ENCODE measurements around the gene PLLP.

PLLP gene

GRCh38 chr16:57238682-57239081, 45.8 kb downstream of the PLLP start:
- TF ChIP-seq EZH2 (IDR thresholded peaks at IDR 0.05; ENCODE audit: borderline replicate concordance, low read depth, low read length, severe bottlenecking) (no peak), CTCF (IDR thresholded peaks at IDR 0.05; ENCODE audit: borderline replicate concordance, extremely low read depth, low read length, poor library complexity, severe bottlenecking) (no peak)
- Histone ChIP-seq H4K20me1 (ENCODE audit: insufficient read depth, low read length) (no peaks in the 10 kb centered on the region), H2AFZ (ENCODE audit: low read depth, low read length) (no peak overlapping the region), H3K4me1 (ENCODE audit: insufficient read depth, low read length) (no peaks in the 10 kb centered on the region), H3K27ac (ENCODE audit: low read length) (no peak overlapping the region), H3K4me3 (ENCODE audit: low read depth in 1 of 2, low read length in 2 of 2) (no peak overlapping the region), H3K36me3 (ENCODE audit: insufficient read depth, low read length) (peaks cover 40% of the 10 kb centered on the region), H3K79me2 (ENCODE audit: insufficient read depth, low read length) (no peaks in the 10 kb centered on the region), H3K9me3 (ENCODE audit: insufficient read depth, low read length, severe bottlenecking) (no peaks in the 10 kb centered on the region), H3K27me3 (ENCODE audit: insufficient read depth, low read length, poor library complexity) (no peaks in the 10 kb centered on the region), H3K9ac (ENCODE audit: low read depth, low read length) (no peak overlapping the region), H3K4me2 (ENCODE audit: insufficient read depth, low read length) (no peak overlapping the region)
- DNase-seq: no peak
- no peak for ATAC-seq (ENCODE audit: insufficient read depth, low read depth)

DNA sequence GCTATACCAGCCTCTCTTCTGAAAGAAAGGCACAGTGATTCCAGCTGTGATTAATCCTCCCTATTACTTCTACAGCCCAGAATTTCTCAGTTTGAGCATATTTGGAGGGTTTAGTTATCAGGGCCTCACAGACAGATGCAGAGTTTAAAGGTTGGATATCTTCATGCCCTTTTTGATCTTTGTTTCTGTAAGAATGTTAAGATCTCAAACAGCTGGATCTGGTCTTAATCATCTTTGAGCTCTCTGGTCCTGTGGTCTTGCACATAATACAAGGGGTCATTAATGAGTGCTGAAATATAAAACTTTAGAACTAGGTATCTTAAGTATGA, 48.5 kb downstream of the PLLP start:
- no peak overlapping the region for H3K4me2 ChIP-seq (ENCODE audit: insufficient read depth, low read length)

GRCh38 chr16:57235128-57236021, 49.1 kb downstream of the PLLP start:
- no peak overlapping the region for H3K9ac ChIP-seq (ENCODE audit: low read depth, low read length)
- no peak overlapping the region for H3K4me3 ChIP-seq (ENCODE audit: low read depth in 1 of 2, low read length in 2 of 2)
- H3K27me3 ChIP-seq (ENCODE audit: insufficient read depth, low read length, poor library complexity): no peaks in the 10 kb centered on the region
- H3K4me1 ChIP-seq (ENCODE audit: insufficient read depth, low read length): no peaks in the 10 kb centered on the region
- no peaks in the 10 kb centered on the region for H3K9me3 ChIP-seq (ENCODE audit: insufficient read depth, low read length, severe bottlenecking)
- H4K20me1 ChIP-seq (ENCODE audit: insufficient read depth, low read length): no peaks in the 10 kb centered on the region
- ATAC-seq (ENCODE audit: insufficient read depth, low read depth) (no peak), DNase-seq (no peak)
- H3K27ac ChIP-seq (ENCODE audit: low read length): no peak overlapping the region
- no peak overlapping the region for H3K4me2 ChIP-seq (ENCODE audit: insufficient read depth, low read length)
- no peaks in the 10 kb centered on the region for H3K79me2 ChIP-seq (ENCODE audit: insufficient read depth, low read length)
- H2AFZ ChIP-seq (ENCODE audit: low read depth, low read length): no peak overlapping the region
- H3K36me3 ChIP-seq (ENCODE audit: insufficient read depth, low read length): peaks cover 72% of the 10 kb centered on the region
- TF ChIP-seq CTCF (IDR thresholded peaks at IDR 0.05; ENCODE audit: borderline replicate concordance, extremely low read depth, low read length, poor library complexity, severe bottlenecking) (no peak), EZH2 (IDR thresholded peaks at IDR 0.05; ENCODE audit: borderline replicate concordance, low read depth, low read length, severe bottlenecking) (no peak)

More for the DNA sequence above, 48.5 kb downstream of the PLLP start:
- Histone ChIP-seq H4K20me1 (ENCODE audit: insufficient read depth, low read length) (no peaks in the 10 kb centered on the region), H3K79me2 (ENCODE audit: insufficient read depth, low read length) (no peaks in the 10 kb centered on the region), H3K9me3 (ENCODE audit: insufficient read depth, low read length, severe bottlenecking) (no peaks in the 10 kb centered on the region), H3K4me3 (ENCODE audit: low read depth in 1 of 2, low read length in 2 of 2) (no peak overlapping the region), H2AFZ (ENCODE audit: low read depth, low read length) (no peak overlapping the region), H3K9ac (ENCODE audit: low read depth, low read length) (no peak overlapping the region), H3K4me1 (ENCODE audit: insufficient read depth, low read length) (no peaks in the 10 kb centered on the region), H3K36me3 (ENCODE audit: insufficient read depth, low read length) (peaks cover 66% of the 10 kb centered on the region), H3K27me3 (ENCODE audit: insufficient read depth, low read length, poor library complexity) (no peaks in the 10 kb centered on the region), H3K27ac (ENCODE audit: low read length) (no peak overlapping the region)
- no peak for TF ChIP-seq EZH2 (IDR thresholded peaks at IDR 0.05; ENCODE audit: borderline replicate concordance, low read depth, low read length, severe bottlenecking)
- no peak for TF ChIP-seq CTCF (IDR thresholded peaks at IDR 0.05; ENCODE audit: borderline replicate concordance, extremely low read depth, low read length, poor library complexity, severe bottlenecking)
- ATAC-seq (ENCODE audit: insufficient read depth, low read depth): no peak
- DNase-seq: no peak
